Measurements from ENCODE around the gene DDR2.
A peak's percentile ranks its signal among the peaks of the same experiment; 100 is the strongest.

DDR2 gene

GRCh38 chr1:162710780-162711465 lies 78.7 kb downstream of the DDR2 start:
- Histone ChIP-seq H3K27me3 (replicated peaks; ENCODE audit: control insufficient read depth, insufficient read depth, low read length) (no peaks in the 10 kb centered on the region), H3K9me3 (ENCODE audit: control insufficient read depth, low read length) (no peaks in the 10 kb centered on the region), H3K9ac (ENCODE audit: low read length) (peak overlapping the region; percentile 78), H3K4me1 (ENCODE audit: control insufficient read depth, insufficient read depth, low read length) (peaks cover 50% of the 10 kb centered on the region), H3K36me3 (ENCODE audit: control insufficient read depth, insufficient read depth, low read length, severe bottlenecking) (peaks cover 30% of the 10 kb centered on the region), H3K4me3 (ENCODE audit: low read length) (peak overlapping the region; percentile 57)
- DNase-seq (ENCODE audit: low read depth) = no peak

- Histone ChIP-seq H3K36me3 (ENCODE audit: control insufficient read depth, insufficient read depth, low read length, severe bottlenecking) (peaks cover 16% of the 10 kb centered on the region), H3K27me3 (replicated peaks; ENCODE audit: control insufficient read depth, insufficient read depth, low read length) (no peaks in the 10 kb centered on the region), H3K4me3 (ENCODE audit: low read length) (no peak overlapping the region), H3K9me3 (ENCODE audit: control insufficient read depth, low read length) (no peaks in the 10 kb centered on the region), H3K4me1 (ENCODE audit: control insufficient read depth, insufficient read depth, low read length) (peaks cover 56% of the 10 kb centered on the region), H3K9ac (ENCODE audit: low read length) (no peak overlapping the region)
- no peak for DNase-seq (ENCODE audit: low read depth)
Measured at GRCh38 chr1:162712317-162713029, 80.2 kb downstream of the DDR2 start.

- Histone ChIP-seq H3K9ac (ENCODE audit: low read length) (no peak overlapping the region), H3K27me3 (replicated peaks; ENCODE audit: control insufficient read depth, insufficient read depth, low read length) (no peaks in the 10 kb centered on the region), H3K9me3 (ENCODE audit: control insufficient read depth, low read length) (no peaks in the 10 kb centered on the region), H3K4me3 (ENCODE audit: low read length) (no peak overlapping the region), H3K36me3 (ENCODE audit: control insufficient read depth, insufficient read depth, low read length, severe bottlenecking) (peaks cover 30% of the 10 kb centered on the region), H3K4me1 (ENCODE audit: control insufficient read depth, insufficient read depth, low read length) (peaks cover 32% of the 10 kb centered on the region)
- DNase-seq (ENCODE audit: low read depth) = no peak
Measured at GRCh38 chr1:162716123-162716522, 83.9 kb downstream of the DDR2 start.

DNA sequence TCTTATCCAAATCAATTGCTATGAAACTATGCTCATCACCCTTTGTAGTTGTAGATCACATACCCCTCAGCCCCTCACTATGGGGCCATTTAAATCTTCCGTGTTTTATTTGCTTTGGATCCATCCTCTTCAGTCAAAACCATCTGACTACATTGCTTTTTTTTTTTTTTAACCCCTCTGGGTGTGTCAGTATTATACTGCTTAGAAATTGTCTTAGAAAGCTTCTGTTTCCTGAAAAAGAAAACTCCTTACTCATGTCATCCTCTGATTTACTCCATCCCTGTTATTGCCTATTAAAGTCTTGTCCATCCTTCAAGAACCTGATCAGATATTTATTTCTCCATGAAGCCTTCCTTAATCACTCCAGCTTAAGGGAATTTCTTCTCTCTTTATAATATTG lies 84.3 kb downstream of the DDR2 start:
- Histone ChIP-seq H3K4me1 (ENCODE audit: control insufficient read depth, insufficient read depth, low read length) (peaks cover 28% of the 10 kb centered on the region), H3K27me3 (replicated peaks; ENCODE audit: control insufficient read depth, insufficient read depth, low read length) (no peaks in the 10 kb centered on the region), H3K36me3 (ENCODE audit: control insufficient read depth, insufficient read depth, low read length, severe bottlenecking) (peaks cover 35% of the 10 kb centered on the region), H3K9me3 (ENCODE audit: control insufficient read depth, low read length) (no peaks in the 10 kb centered on the region), H3K9ac (ENCODE audit: low read length) (no peak overlapping the region), H3K4me3 (ENCODE audit: low read length) (no peak overlapping the region)
- no peak for DNase-seq (ENCODE audit: low read depth)

GRCh38 chr1:162717548-162718184 lies 85.4 kb downstream of the DDR2 start:
- Histone ChIP-seq H3K27me3 (replicated peaks; ENCODE audit: control insufficient read depth, insufficient read depth, low read length) (no peaks in the 10 kb centered on the region), H3K36me3 (ENCODE audit: control insufficient read depth, insufficient read depth, low read length, severe bottlenecking) (peaks cover 33% of the 10 kb centered on the region)

DNA sequence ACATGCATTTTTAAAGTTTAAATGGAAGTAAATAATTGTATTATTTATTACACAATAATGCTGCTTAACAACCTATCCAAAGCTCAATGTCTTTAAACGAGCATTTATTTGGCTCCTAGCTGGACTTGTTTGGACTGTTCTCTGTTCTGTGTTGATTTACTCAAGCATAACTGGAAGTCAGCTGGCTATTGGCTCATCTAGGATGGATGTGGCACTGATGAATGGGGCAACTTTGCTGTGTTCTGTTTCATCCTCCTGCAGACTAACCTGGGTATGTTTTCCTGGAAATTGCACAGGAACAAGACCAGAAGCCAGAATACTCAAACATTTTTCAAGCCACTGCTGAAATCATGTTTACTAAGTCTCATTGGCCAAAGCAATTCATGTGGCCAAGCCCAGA lies 87.4 kb downstream of the DDR2 start:
- no peaks in the 10 kb centered on the region for H3K9me3 ChIP-seq (ENCODE audit: control insufficient read depth, low read length)
- H3K4me3 ChIP-seq (ENCODE audit: low read length) = no peak overlapping the region
- no peak overlapping the region for H3K9ac ChIP-seq (ENCODE audit: low read length)
- DNase-seq (ENCODE audit: low read depth) = no peak
- H3K36me3 ChIP-seq (ENCODE audit: control insufficient read depth, insufficient read depth, low read length, severe bottlenecking) = peaks cover 46% of the 10 kb centered on the region
- H3K27me3 ChIP-seq (replicated peaks; ENCODE audit: control insufficient read depth, insufficient read depth, low read length) = no peaks in the 10 kb centered on the region
- H3K4me1 ChIP-seq (ENCODE audit: control insufficient read depth, insufficient read depth, low read length) = peaks cover 19% of the 10 kb centered on the region

More at GRCh38 chr1:162717548-162718184, 85.4 kb downstream of the DDR2 start:
- Histone ChIP-seq H3K9ac (ENCODE audit: low read length) (no peak overlapping the region), H3K4me1 (ENCODE audit: control insufficient read depth, insufficient read depth, low read length) (peaks cover 17% of the 10 kb centered on the region), H3K9me3 (ENCODE audit: control insufficient read depth, low read length) (no peaks in the 10 kb centered on the region), H3K4me3 (ENCODE audit: low read length) (no peak overlapping the region)
- DNase-seq (ENCODE audit: low read depth) = no peak

DNA sequence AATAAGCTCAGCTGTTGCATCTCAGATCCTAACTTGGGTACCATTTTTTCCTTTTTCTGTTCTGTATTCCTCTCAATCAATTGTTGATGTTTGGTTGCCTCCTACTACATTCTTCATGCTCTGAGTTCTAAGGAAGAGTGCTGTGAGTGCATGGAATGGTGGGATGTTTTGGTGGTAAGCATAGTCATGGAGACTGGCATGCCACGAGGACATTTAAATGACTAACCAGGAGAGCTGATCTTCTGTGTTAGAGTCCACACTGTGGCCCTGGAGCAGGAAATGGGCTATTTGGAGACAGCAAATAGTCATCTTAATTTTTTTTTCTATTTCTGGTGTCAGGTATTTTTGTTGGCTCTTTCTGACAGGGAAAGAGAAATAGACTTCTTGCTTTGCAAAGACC lies 88.7 kb downstream of the DDR2 start:
- Histone ChIP-seq H3K4me3 (ENCODE audit: low read length) (no peak overlapping the region), H3K27me3 (replicated peaks; ENCODE audit: control insufficient read depth, insufficient read depth, low read length) (no peaks in the 10 kb centered on the region), H3K9ac (ENCODE audit: low read length) (no peak overlapping the region), H3K36me3 (ENCODE audit: control insufficient read depth, insufficient read depth, low read length, severe bottlenecking) (peaks cover 46% of the 10 kb centered on the region), H3K9me3 (ENCODE audit: control insufficient read depth, low read length) (no peaks in the 10 kb centered on the region), H3K4me1 (ENCODE audit: control insufficient read depth, insufficient read depth, low read length) (peaks cover 25% of the 10 kb centered on the region)
- no peak for DNase-seq (ENCODE audit: low read depth)

DNA sequence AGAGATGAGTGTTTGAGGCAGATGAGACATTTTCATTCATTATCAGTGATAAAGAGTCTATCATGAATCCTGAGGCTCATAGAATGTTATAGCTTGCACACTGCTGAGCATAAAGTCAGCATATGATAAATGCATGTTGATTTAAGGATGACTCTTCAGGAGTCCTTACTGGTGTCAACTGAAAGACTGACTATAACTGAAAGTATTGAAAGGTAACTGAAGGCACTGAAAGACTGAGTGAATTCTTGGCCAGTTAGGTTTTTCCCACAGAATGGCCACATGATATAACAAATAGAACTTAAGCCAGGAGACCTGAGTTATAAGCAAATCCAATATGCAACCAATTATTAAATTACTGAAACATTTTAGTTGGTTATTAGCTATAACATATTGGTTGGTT lies 89.2 kb downstream of the DDR2 start:
- Histone ChIP-seq H3K9ac (ENCODE audit: low read length) (no peak overlapping the region), H3K9me3 (ENCODE audit: control insufficient read depth, low read length) (no peaks in the 10 kb centered on the region), H3K27me3 (replicated peaks; ENCODE audit: control insufficient read depth, insufficient read depth, low read length) (no peaks in the 10 kb centered on the region), H3K4me3 (ENCODE audit: low read length) (no peak overlapping the region), H3K4me1 (ENCODE audit: control insufficient read depth, insufficient read depth, low read length) (peaks cover 20% of the 10 kb centered on the region), H3K36me3 (ENCODE audit: control insufficient read depth, insufficient read depth, low read length, severe bottlenecking) (peaks cover 49% of the 10 kb centered on the region)
- DNase-seq (ENCODE audit: low read depth) = no peak

DNA sequence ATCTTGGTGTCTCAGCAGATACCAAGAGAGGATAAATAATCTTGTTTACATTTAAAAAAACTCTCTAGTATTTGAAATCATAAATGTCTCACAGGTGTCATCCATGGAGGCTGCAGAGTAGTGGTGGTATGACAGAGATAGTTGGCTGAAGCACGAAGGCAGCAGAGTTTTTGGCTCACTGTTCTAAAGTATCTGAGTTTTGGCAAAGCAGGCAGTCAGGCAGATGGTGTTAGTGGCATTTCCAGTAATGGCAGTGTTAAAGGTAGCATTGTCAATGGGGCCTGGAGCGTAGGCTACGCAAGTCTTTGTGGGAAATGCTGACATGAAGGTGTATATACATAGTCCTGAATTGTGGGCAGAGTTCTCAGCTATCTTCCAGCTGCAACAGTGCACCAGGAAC lies 89.8 kb downstream of the DDR2 start:
- H3K36me3 ChIP-seq (ENCODE audit: control insufficient read depth, insufficient read depth, low read length, severe bottlenecking) = peaks cover 51% of the 10 kb centered on the region
- no peak for DNase-seq (ENCODE audit: low read depth)
- no peaks in the 10 kb centered on the region for H3K9me3 ChIP-seq (ENCODE audit: control insufficient read depth, low read length)
- no peaks in the 10 kb centered on the region for H3K27me3 ChIP-seq (replicated peaks; ENCODE audit: control insufficient read depth, insufficient read depth, low read length)
- no peak overlapping the region for H3K9ac ChIP-seq (ENCODE audit: low read length)
- H3K4me1 ChIP-seq (ENCODE audit: control insufficient read depth, insufficient read depth, low read length) = peaks cover 20% of the 10 kb centered on the region
- H3K4me3 ChIP-seq (ENCODE audit: low read length) = no peak overlapping the region

GRCh38 chr1:162724583-162725120 lies 92.4 kb downstream of the DDR2 start:
- H3K4me1 ChIP-seq (ENCODE audit: control insufficient read depth, insufficient read depth, low read length) = peaks cover 23% of the 10 kb centered on the region
- H3K9ac ChIP-seq (ENCODE audit: low read length) = peak overlapping the region; percentile 2
- DNase-seq (ENCODE audit: low read depth) = no peak
- H3K4me3 ChIP-seq (ENCODE audit: low read length) = peak overlapping the region; percentile 1
- H3K9me3 ChIP-seq (ENCODE audit: control insufficient read depth, low read length) = no peaks in the 10 kb centered on the region
- H3K27me3 ChIP-seq (replicated peaks; ENCODE audit: control insufficient read depth, insufficient read depth, low read length) = no peaks in the 10 kb centered on the region
- peaks cover 44% of the 10 kb centered on the region for H3K36me3 ChIP-seq (ENCODE audit: control insufficient read depth, insufficient read depth, low read length, severe bottlenecking)

- Histone ChIP-seq H3K4me3 (ENCODE audit: low read length) (no peak overlapping the region), H3K9ac (ENCODE audit: low read length) (no peak overlapping the region), H3K36me3 (ENCODE audit: control insufficient read depth, insufficient read depth, low read length, severe bottlenecking) (peaks cover 36% of the 10 kb centered on the region), H3K27me3 (replicated peaks; ENCODE audit: control insufficient read depth, insufficient read depth, low read length) (no peaks in the 10 kb centered on the region), H3K9me3 (ENCODE audit: control insufficient read depth, low read length) (no peaks in the 10 kb centered on the region), H3K4me1 (ENCODE audit: control insufficient read depth, insufficient read depth, low read length) (peaks cover 23% of the 10 kb centered on the region)
- DNase-seq (ENCODE audit: low read depth) = no peak
Measured at GRCh38 chr1:162725301-162725837, 93.1 kb downstream of the DDR2 start.

Data from adipocyte (in vitro differentiated cells).